Neural crest cell (in vitro differentiated cells): ENCODE results near the gene GCK. TPM values are rescaled to one million over a fixed set of nuclear protein-coding genes. Genes with fewer than 3 reads are reported as not detected.
"Not testable (repeated sequence)": the region's sequence is repeated elsewhere in the genome, so short reads cannot be mapped to it uniquely, and the experiment has no call there.

Source experiments
- DNase-seq: peaks from one replicate; pipeline ENCODE4 v3.0.0; 2021; ENCODE audit warnings: low read depth, mixed read lengths, low spot score
- H3K27ac Mint-ChIP-seq: one replicate; pipeline ENCODE4 v1.8.0; 2021; ENCODE audit warnings: mild to moderate bottlenecking, mixed read lengths; ENCODE audit not compliant: unreplicated experiment
- H3K27me3 Mint-ChIP-seq: 2 replicates; pipeline ENCODE4 v1.8.0; 2021; ENCODE audit warnings: low read depth, mild to moderate bottlenecking, mixed read lengths
- H3K36me3 Mint-ChIP-seq: 2 replicates; pipeline ENCODE4 v1.8.0; 2021; ENCODE audit warnings: low read depth, mild to moderate bottlenecking, mixed read lengths
- H3K4me1 Mint-ChIP-seq: 2 replicates; pipeline ENCODE4 v1.8.0; 2021; ENCODE audit warnings: mixed read lengths
- H3K4me3 Mint-ChIP-seq: one replicate; pipeline ENCODE4 v1.8.0; 2021; ENCODE audit warnings: mild to moderate bottlenecking, mixed read lengths
- H3K9me3 Mint-ChIP-seq: 2 replicates; pipeline ENCODE4 v1.8.0; 2021; ENCODE audit warnings: mixed read lengths
- CTCF ChIP-seq: fragments of 200-600 bp; sonication (generic); conservative IDR thresholded peaks from 2 replicates; pipeline ENCODE4 v1.5.0; 2021; ENCODE audit warnings: antibody characterized with exemption, mild to moderate bottlenecking
- total RNA-seq: library from RNA; stranded (reverse); gene quantifications from 2 replicates; pipeline ENCODE4 v1.2.1, GENCODE V29; 2021

The GCK gene
- total RNA-seq, 1 donor from 2014 or later = 0.42 TPM

DNA sequence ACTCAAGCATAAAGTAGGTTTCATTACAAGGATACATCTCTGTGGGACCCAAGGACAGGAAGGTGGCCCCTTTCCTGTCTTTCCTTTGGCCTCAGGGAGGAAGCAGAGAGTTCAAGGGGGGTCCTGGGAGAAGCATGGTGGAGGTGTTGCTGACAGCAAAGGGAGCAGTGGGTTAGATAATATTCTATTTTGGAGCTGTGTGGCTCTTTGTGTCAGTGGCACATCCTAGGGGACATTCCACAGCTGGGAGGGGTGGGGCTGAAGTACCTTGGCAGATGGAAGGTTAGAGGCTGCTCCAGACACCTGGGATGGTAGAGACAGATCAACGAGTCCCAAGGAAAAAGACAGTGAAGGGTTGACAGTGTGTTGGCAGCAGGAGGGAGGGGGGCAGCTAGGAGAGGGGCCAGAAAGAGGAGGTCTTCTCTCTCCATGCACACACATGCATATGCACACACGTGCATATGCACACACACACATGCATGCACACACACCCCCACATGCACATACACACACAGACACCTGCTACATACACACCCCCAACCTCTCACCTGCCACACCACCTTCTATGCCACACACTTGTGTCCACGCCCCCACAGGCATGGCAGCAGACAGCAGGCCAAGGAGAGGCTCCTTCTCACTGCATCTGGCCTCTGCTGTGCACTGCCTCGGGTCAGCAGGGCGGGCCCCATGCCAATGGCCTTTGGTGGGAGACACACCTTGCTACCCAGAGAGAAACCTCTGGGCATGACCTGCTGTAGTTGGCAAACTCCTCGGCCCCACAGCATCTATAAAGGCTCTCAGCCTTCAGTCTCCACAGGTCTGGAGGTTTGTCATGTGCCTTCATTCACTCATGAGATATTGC, 60.3 kb downstream of the GCK start:
- TF ChIP-seq CTCF = no peak
- Mint-ChIP-seq H3K9me3 (peaks cover 11% of the 10 kb centered on the region), H3K4me1 (peaks cover 11% of the 10 kb centered on the region), H3K36me3 (peaks cover 6% of the 10 kb centered on the region), H3K27me3 (no peaks in the 10 kb centered on the region), H3K27ac (peak overlapping the region; percentile 45), H3K4me3 (no peak overlapping the region)
- DNase-seq = no peak

DNA sequence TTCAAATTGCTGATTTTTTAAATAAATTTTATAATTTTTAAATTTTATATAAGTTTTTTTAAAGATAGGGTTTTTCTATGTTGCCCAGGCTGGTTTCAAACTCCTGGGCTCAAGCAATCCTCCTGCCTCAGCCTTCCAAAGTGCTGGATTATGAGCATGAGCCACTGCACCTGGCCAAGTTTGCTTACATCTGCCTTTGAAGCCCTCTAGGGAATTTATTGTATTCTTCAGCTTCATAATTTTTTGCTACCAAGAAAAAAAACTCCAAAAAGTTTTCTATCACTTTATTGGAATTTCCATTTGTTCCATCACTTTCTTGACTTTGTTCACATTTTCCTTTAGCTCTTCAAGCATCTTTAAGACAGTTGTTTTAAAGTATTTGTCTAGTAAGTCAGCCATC, 62.1 kb downstream of the GCK start:
- DNase-seq = no peak
- Mint-ChIP-seq H3K27me3 (no peaks in the 10 kb centered on the region), H3K9me3 (peaks cover 11% of the 10 kb centered on the region)

DNA sequence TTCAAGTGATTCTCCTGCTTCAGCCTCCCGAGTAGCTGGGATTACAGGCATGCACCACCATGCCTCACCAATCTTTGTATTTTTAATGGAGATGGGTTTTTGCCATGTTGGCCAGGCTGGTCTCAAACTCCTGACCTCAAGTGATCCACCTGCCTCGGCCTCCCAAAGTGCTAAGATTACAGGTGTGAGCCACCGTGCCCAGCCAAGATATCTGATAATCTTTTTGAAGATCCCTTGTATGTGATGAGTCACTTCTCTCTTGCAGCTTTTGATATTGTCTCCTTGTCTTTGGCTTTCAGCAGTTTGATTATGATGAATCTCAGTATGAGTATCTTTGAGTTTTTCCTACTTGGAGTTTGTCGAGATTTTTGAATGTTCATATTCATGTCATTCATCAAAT, 62.7 kb downstream of the GCK start:
- Mint-ChIP-seq H3K9me3 (peaks cover 11% of the 10 kb centered on the region), H3K4me1 (peaks cover 21% of the 10 kb centered on the region), H3K4me3 (peak overlapping the region; percentile 48)
- DNase-seq, H3K36me3 Mint-ChIP-seq, H3K27ac Mint-ChIP-seq, H3K27me3 Mint-ChIP-seq: not testable (repeated sequence)

More for the DNA sequence above, 62.1 kb downstream of the GCK start:
- H3K4me1 Mint-ChIP-seq = peaks cover 20% of the 10 kb centered on the region
- no peak overlapping the region for H3K27ac Mint-ChIP-seq
- no peak for TF ChIP-seq CTCF
- H3K4me3 Mint-ChIP-seq = no peak overlapping the region
- H3K36me3 Mint-ChIP-seq = peaks cover 6% of the 10 kb centered on the region

GRCh38 chr7:44124822-44125202, 64.4 kb downstream of the GCK start:
- Mint-ChIP-seq H3K4me3 (peak overlapping the region; percentile 72), H3K27me3 (no peaks in the 10 kb centered on the region), H3K4me1 (peaks cover 35% of the 10 kb centered on the region), H3K27ac (no peak overlapping the region), H3K36me3 (peaks cover 6% of the 10 kb centered on the region), H3K9me3 (peaks cover 11% of the 10 kb centered on the region)
- DNase-seq = no peak
- TF ChIP-seq CTCF = no peak

DNA sequence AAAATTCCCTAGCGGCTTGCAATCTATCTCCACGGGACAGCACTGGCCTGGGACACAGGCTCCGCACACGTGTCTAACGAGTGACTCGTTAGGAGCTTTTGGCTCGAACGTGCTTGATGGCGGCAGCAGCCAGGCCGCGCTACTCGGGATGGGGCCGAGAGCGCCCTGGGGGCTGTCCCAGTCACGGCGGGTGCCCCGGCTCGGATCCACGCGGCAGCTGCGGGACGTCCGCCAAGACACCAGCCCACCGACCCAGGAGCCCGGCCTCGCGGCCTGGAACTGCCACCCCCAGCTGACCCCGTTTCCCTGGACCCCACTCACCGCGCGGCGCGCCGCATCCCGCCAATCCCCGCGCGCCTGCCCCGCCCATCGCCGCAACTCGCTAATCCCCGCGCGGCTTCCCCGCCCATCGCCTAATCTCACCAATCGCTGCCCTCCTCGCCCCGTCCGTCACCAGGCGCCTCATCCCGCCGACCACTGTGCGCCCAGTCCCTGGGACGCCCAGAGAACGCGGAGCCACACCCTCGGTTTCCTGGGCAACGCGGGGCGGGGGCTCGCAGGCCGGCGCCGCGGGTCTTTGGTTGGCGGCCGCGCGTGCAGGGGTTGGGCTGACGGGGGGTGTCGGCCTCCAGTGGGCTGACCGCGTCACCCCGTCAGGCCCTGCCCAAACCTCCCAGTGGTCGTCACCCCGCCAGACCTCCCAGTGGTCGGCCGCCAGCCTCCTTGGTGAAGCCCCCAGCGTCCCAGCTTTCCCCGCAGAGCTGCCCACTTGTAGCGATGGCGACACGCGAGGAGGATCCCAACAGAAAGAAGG, 65.8 kb downstream of the GCK start, which contains the start of gene POLD2:
POLD2 (minus strand) TSS at position 359 of the 814 bp plus-strand sequence. CDS start 1,495 bp downstream, outside the sequence.
- no peak for TF ChIP-seq CTCF

More for the DNA sequence above, 65.8 kb downstream of the GCK start, which contains the start of gene POLD2:
- Mint-ChIP-seq H3K27me3 (no peaks in the 10 kb centered on the region), H3K4me1 (peaks cover 40% of the 10 kb centered on the region), H3K36me3 (peaks cover 10% of the 10 kb centered on the region), H3K9me3 (peaks cover 11% of the 10 kb centered on the region), H3K4me3 (peak within 1 kb of the TSS; percentile 93), H3K27ac (peak within 1 kb of the TSS; percentile 85)
- DNase-seq = peak; percentile 97
